ENCODE measurements around the gene PPFIA3.
"Not testable (repeated sequence)": the region's sequence is repeated elsewhere in the genome, so short reads cannot be mapped to it uniquely, and the experiment has no call there.

Gene PPFIA3

GRCh38 chr19:49125025-49125731 lies 5.8 kb downstream of the PPFIA3 start:
- DNase-seq (ENCODE audit: low read depth), result no peak

- DNase-seq (ENCODE audit: low read depth), result no peak
Observed at GRCh38 chr19:49126575-49126974, 7.2 kb downstream of the PPFIA3 start.

DNA sequence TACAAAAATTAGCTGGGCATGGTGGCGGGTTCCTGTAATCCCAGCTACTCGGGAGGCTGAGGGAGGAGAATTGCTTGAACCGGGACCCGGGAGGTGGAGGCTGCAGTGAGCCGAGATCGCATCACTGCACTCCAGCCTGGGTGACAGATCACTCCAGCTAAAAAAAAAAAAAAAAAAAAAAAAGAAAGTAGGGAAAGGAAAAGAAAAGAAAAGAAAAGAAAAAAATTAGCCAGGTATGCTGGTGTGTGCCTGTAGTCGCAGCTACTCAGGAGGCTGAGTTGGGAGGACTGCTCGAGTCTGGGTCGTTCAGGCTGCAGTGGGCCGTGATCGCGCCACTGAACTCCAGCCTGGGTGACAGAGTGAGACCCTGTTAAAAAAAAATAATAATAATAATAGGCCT lies 7.9 kb downstream of the PPFIA3 start:
- not testable (repeated sequence) for DNase-seq (ENCODE audit: low read depth)

- DNase-seq (ENCODE audit: low read depth), result peak; percentile 88
Observed at GRCh38 chr19:49127674-49128544, 8.6 kb downstream of the PPFIA3 start.

GRCh38 chr19:49128545-49129237 lies 9.3 kb downstream of the PPFIA3 start:
- no peak for DNase-seq (ENCODE audit: low read depth)

DNA sequence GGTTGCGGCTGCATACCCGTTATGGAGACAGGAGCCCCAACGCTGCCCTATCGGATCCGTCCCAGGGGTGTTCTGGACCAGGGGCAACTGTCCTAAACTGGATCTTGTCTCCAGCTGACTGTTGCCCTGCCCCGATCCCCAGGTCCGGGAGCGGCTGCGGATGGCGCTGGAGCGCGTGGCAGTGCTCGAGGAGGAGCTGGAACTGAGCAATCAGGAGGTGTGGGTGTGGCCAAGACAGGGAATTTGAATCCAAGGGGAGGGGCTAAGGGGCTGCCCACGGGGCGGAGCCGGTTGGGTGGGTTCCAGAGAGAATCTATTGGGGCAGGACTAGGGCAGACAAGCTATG lies 9.9 kb downstream of the PPFIA3 start:
- no peak for DNase-seq (ENCODE audit: low read depth)

DNA sequence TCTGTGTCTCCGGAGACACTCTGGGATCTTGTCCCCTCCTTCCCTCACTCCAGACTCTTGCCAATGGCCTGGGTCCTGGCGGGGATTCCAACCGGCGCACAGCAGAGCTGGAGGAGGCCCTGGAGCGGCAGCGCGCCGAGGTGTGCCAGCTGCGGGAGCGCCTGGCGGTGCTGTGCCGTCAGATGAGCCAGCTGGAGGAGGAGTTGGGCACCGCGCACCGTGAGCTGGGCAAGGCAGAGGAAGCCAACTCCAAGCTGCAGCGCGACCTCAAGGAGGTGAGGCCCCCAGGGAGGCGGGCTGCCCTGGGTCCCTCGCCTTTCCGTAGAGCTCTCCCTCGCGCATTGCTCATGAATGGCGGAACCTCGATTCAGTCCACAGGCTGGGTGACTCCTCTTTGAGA lies 11.0 kb downstream of the PPFIA3 start:
- no peak for DNase-seq (ENCODE audit: low read depth)

- DNase-seq (ENCODE audit: low read depth), result no peak
Observed at GRCh38 chr19:49132974-49133609, 13.7 kb downstream of the PPFIA3 start.

DNA sequence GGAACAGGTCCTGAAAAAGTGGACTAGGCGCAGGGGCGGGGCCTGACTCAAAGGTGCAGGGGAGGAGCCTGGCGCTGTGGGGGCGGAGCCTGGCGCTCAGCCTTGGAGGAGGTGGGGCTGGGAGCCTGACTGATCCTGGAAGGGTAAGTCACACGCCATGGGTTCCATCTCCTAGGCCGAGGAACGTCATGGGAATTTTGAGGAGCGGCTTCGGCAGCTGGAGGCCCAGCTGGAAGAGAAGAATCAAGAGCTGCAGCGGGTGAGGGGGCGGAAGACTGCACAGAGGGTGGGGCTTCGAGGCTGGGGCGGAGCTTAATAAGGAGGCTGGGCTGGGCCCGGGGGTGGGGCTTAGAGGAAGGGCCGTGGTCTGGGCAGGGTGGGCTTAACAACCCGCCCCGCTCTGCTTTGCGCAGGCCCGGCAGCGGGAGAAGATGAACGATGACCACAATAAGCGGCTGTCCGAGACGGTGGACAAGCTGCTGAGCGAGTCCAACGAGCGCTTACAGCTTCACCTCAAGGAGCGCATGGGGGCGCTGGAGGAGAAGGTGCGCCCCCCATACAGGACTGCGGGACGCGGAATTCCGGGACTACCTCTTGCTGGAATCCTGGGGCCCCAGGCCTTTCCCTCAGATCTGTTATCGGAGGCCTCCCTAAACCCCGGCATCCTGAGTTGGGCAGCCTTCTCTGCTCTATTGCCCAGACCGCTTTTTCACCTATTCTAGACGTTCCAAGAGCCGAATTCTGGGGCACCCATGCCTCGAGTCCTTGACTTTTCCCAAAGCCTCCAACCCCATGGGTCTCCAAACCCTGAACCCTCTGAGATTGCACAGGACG lies 14.5 kb downstream of the PPFIA3 start:
- no peak for DNase-seq (ENCODE audit: low read depth)

- DNase-seq (ENCODE audit: low read depth), result no peak
Observed at GRCh38 chr19:49135686-49136085, 16.3 kb downstream of the PPFIA3 start.

GRCh38 chr19:49136771-49137171 lies 17.4 kb downstream of the PPFIA3 start:
- DNase-seq (ENCODE audit: low read depth), result no peak

DNA sequence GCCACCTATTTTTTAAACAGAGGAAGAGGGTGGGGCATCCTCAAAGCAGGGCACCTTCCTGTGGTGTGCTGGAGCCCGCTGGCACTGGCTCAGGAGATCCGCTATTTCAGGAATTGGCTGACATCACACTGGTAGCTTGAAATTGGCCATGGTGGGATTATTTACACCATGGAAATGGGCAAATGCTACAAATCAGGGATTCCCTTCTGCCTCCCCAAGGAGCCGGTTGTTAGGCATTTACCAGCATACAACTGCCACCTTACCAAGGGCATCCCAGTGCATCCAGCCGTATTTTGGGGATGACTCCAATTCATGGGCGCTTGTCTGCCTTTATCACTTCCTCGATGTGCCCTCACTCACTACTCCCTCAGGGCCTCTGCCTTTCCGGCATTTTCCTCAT lies 21.6 kb downstream of the PPFIA3 start:
- DNase-seq (ENCODE audit: low read depth), result no peak

- no peak for DNase-seq (ENCODE audit: low read depth)
Observed at GRCh38 chr19:49141352-49141751, 22.0 kb downstream of the PPFIA3 start.

DNA sequence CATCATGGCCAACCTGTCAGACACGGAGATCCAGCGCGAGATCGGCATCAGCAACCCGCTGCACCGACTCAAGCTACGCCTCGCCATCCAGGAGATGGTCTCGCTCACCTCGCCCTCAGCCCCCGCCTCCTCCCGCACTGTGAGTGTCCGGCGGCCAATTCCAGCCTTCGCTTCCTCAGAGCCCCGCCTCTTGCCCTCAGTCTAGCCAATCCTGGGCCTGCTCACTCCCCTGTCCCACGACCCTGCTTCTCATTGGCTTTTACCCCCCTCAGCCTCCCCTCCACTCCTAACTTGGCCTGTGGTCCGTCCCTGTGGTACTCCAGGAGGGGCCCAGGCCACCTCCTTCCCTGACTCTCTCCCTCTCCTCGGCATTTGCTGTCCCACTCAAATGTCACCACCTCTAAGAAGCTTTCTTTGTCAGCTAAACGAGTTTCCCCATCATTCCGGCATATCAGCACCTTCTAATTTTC lies 23.6 kb downstream of the PPFIA3 start:
- peak; percentile 58 for DNase-seq (ENCODE audit: low read depth)

DNA sequence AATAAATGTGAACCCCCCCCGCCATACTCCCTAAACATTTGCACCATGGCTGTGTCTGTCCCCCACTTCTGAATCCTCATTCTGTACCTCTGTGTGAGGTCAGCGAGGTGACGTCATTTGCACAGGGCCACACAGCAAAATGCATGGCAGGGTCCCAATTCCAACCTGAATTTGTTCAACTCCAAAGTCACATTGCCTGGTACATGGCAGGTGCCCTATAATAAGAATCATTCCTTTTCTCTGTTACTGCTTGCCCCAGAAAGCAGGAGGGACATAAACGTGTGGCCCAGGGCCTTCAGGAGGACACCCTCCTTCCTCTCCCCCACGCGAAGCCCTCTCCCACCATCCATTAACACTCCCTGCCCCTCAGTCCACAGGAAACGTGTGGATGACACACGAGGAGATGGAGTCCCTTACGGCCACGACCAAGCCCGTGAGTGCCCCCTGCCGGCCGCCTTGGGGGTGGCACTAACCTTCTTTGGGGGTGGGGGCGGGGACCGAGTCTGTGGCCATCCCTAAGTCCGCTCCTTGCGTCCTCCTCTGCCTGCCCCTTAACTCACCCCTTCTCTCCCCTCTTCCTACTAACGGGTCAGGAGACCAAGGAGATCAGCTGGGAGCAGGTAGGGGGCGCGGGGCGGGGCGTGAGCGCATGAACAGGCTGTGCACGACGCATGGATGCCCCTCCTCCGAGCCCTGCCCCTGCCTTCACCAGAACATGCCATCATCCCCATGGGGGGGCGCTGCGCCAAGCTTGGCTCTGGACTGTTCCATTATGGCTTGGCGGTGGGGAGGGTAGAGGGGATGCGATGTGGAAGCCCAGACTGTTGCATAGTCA lies 26.4 kb downstream of the PPFIA3 start:
- peak; percentile 65 for DNase-seq (ENCODE audit: low read depth)

GRCh38 chr19:49146408-49146770 lies 27.0 kb downstream of the PPFIA3 start:
- DNase-seq (ENCODE audit: low read depth), result not testable (repeated sequence)

GRCh38 chr19:49148044-49148682 lies 28.8 kb downstream of the PPFIA3 start:
- no peak for DNase-seq (ENCODE audit: low read depth)

GRCh38 chr19:49148784-49149651 lies 29.7 kb downstream of the PPFIA3 start:
- peak; percentile 72 for DNase-seq (ENCODE audit: low read depth)

DNA sequence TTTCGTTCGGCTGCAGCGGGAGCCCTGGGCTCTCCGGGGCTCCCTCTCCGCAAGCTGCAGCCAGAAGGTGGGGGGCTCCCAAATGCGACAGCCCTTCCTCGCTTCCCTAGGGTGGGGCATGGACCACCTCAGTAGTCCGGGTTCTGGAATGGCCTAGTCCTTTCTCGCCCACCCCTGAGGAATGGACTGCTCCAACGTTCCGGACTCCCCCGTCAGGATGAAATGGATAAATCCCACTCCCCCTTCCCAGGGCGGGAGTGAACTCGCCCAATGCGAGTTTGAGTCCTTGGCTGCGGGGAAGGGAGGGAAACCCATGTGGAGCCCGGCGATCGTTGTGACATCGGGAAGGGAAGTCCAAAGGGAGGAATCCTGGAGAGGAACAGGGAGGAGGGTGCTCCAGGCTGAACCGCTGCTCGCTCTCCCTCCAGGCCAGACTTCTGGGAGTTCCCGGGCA lies 30.3 kb downstream of the PPFIA3 start:
- no peak for DNase-seq (ENCODE audit: low read depth)

Measured in stimulated activated CD8-positive, alpha-beta memory T cell treated with anti-CD3 and anti-CD28 coated beads, Interleukin-4, amount 100 ng/mL, for 24 hours (primary cell).